B cell (primary cell): ENCODE results near the gene UNC5C. TPM values are rescaled to one million over a fixed set of nuclear protein-coding genes. Genes with fewer than 3 reads are reported as not detected.
A peak's percentile ranks its signal among the peaks of the same experiment; 100 is the strongest.

Source experiments
- ATAC-seq: fragments of 200-7000 bp; cut with Tn5 transposase; one replicate; pipeline ENCODE4 v1.10.0; 2021; ENCODE audit warnings: low read depth, mild to moderate bottlenecking, moderate number of reproducible peaks, moderate library complexity
- CTCF ChIA-PET: fragments of 350-600 bp; sonication (Branson Sonifier 250); formaldehyde crosslinking; loops from one replicate; lab custom pipeline; 2021; ENCODE audit warnings: antibody characterized with exemption, inconsistent platforms; lab: Charles Lee
- POLR2A ChIA-PET: fragments of 350-600 bp; sonication (Branson Sonifier 250); formaldehyde crosslinking; loops from one replicate; lab custom pipeline; 2021; ENCODE audit warnings: antibody characterized with exemption; lab: Charles Lee
- DNase-seq: peaks from one replicate; pipeline ENCODE4 v3.0.0; 2013
- H2AFZ ChIP-seq: 2 replicates; pipeline ENCODE4 v1.6.1; 2012; ENCODE audit warnings: mild to moderate bottlenecking, low read depth, low read length; ENCODE audit not compliant: insufficient read depth, poor library complexity, severe bottlenecking
- H3K27ac ChIP-seq, 2 donors: 1 replicate in 1 of 2; 2 replicates in 1 of 2; pipeline ENCODE4 v1.5.1; 2012 to 2013; ENCODE audit warnings: low read length in 2 of 2, mild to moderate bottlenecking in 2 of 2, moderate library complexity in 1 of 2
- H3K27me3 ChIP-seq, 4 experiments: fragments of 200-600 bp in 1 of 4; sonication (generic) in 1 of 4; replicated peaks in 1 of 4; 1 replicate in 2 of 4; 2 replicates in 2 of 4; pipeline versions ENCODE4 v1.6.1 to v1.7.0; 2013 to 2016; ENCODE audit warnings: low read length in 3 of 4, mild to moderate bottlenecking in 2 of 4, mixed read lengths in 1 of 4, moderate library complexity in 1 of 4; ENCODE audit not compliant: insufficient read depth in 4 of 4, control insufficient read depth in 3 of 4; ENCODE audit errors: control extremely low read depth in 1 of 4
- H3K36me3 ChIP-seq, 2 experiments: replicated peaks in 1 of 2; 1 replicate in 1 of 2; 2 replicates in 1 of 2; pipeline versions ENCODE4 v1.6.1 to v1.7.1; 2013; ENCODE audit warnings: low read length in 1 of 2; ENCODE audit not compliant: insufficient read depth in 2 of 2, control insufficient read depth in 1 of 2; ENCODE audit errors: control extremely low read depth in 1 of 2, extremely low read depth in 1 of 2
- H3K4me1 ChIP-seq, 2 donors: fragments of 200-600 bp in 1 of 2; sonication (generic) in 1 of 2; 1 replicate in 1 of 2; 2 replicates in 1 of 2; pipeline versions ENCODE4 v1.5.1 to v1.6.1; 2013 to 2017; ENCODE audit warnings: low read length in 2 of 2; ENCODE audit not compliant: control insufficient read depth in 2 of 2, insufficient read depth in 2 of 2
- H3K4me2 ChIP-seq: replicated peaks from 2 replicates; pipeline ENCODE3; 2012; ENCODE audit warnings: mild to moderate bottlenecking, low read depth, low read length; ENCODE audit not compliant: poor library complexity, severe bottlenecking
- H3K4me3 ChIP-seq, 5 experiments: fragments of 200-600 bp in 1 of 5; sonication (generic) in 1 of 5; 1 replicate in 3 of 5; 2 replicates in 2 of 5; pipeline versions ENCODE4 v1.5.1 to v1.7.0; 2011 to 2016; ENCODE audit warnings: low read length in 4 of 5, mild to moderate bottlenecking in 4 of 5, low read depth in 2 of 5, control low read depth in 1 of 5, moderate library complexity in 1 of 5; ENCODE audit not compliant: insufficient read depth in 1 of 5; ENCODE audit errors: control extremely low read depth in 1 of 5, extremely low read depth in 1 of 5
- H3K79me2 ChIP-seq: fragments of 200-600 bp; sonication (generic); one replicate; pipeline ENCODE4 v1.6.0; 2016; ENCODE audit warnings: low read length; ENCODE audit not compliant: control insufficient read depth, insufficient read depth
- H3K9ac ChIP-seq: fragments of 200-600 bp; sonication (generic); 2 replicates; pipeline ENCODE4 v1.6.1; 2017; ENCODE audit warnings: mild to moderate bottlenecking, low read length, moderate library complexity
- H3K9me3 ChIP-seq, 3 donors: one replicate each; pipeline versions ENCODE4 v1.6.1 to v1.7.1; 2013; ENCODE audit warnings: low read length in 2 of 3; ENCODE audit not compliant: control insufficient read depth in 2 of 3, insufficient read depth in 1 of 3; ENCODE audit errors: control extremely low read depth in 1 of 3
- H4K20me1 ChIP-seq: 2 replicates; pipeline ENCODE4 v1.6.0; 2012; ENCODE audit warnings: mild to moderate bottlenecking, low read length; ENCODE audit not compliant: insufficient read depth, control insufficient read depth, poor library complexity, severe bottlenecking
- H3K27ac Mint-ChIP-seq: one replicate; pipeline ENCODE4 v1.8.0; 2021; ENCODE audit warnings: mixed read lengths
- H3K27me3 Mint-ChIP-seq: one replicate; pipeline ENCODE4 v1.8.0; 2021; ENCODE audit warnings: mixed read lengths
- H3K4me1 Mint-ChIP-seq: one replicate; pipeline ENCODE4 v1.8.0; 2021; ENCODE audit warnings: mixed read lengths
- H3K4me3 Mint-ChIP-seq: one replicate; pipeline ENCODE4 v1.8.0; 2021; ENCODE audit warnings: mixed read lengths
- H3K9me3 Mint-ChIP-seq: one replicate; pipeline ENCODE4 v1.8.0; 2022; ENCODE audit warnings: mixed read lengths; ENCODE audit not compliant: insufficient read depth
- EZH2 ChIP-seq: IDR thresholded peaks from 2 replicates; pipeline ENCODE4 v1.6.1; 2012; ENCODE audit warnings: borderline replicate concordance, low read depth, mild to moderate bottlenecking, moderate library complexity, low read length; ENCODE audit not compliant: insufficient read depth, poor library complexity, severe bottlenecking
- WGBS: methylation state at CpG from one replicate; pipeline ENCODE4 v1.1.5; 2013; ENCODE audit warnings: missing lambda C conversion rate; ENCODE audit not compliant: insufficient coverage; 5-methylcytosine and 5-hydroxymethylcytosine counted together
- intact Hi-C: fragments of 100-400 bp; cut with micrococcal nuclease; formaldehyde crosslinking; loops from one replicate; pipeline ENCODE4 v1.10.0; 2022
- polyA minus RNA-seq: library from RNA; depleted of rRNA, polyadenylated mRNA; stranded (reverse); fragments of >200 nt; gene quantifications from 2 replicates; pipeline ENCODE4 v1.2.3, GENCODE V29; 2012
- polyA plus RNA-seq: library from polyadenylated mRNA; depleted of rRNA; stranded (reverse); fragments of >200 nt; gene quantifications from 2 replicates; pipeline ENCODE4 v1.2.3, GENCODE V29; 2012
- total RNA-seq, 2 donors: library from RNA; stranded (reverse); fragments of 120-200 nt in 1 of 2; gene quantifications; 1 replicate in 1 of 2; 2 replicates in 1 of 2; pipeline versions ENCODE4 v1.2.3 to v1.2.4, GENCODE V29; 2013 to 2022
- TF ChIP-seq, protein P1 (sequence below): fragments of 200-600 bp; IDR thresholded peaks from one replicate; pipeline ENCODE4 v1.8.0; 2022; ENCODE audit warnings: antibody characterized with exemption, mild to moderate bottlenecking

UNC5C gene
- total RNA-seq (not detected in 2 replicates), polyA plus RNA-seq (not detected in 2 replicates), polyA minus RNA-seq (not detected in 2 replicates)
- 0.02 TPM for total RNA-seq (2013)

DNA sequence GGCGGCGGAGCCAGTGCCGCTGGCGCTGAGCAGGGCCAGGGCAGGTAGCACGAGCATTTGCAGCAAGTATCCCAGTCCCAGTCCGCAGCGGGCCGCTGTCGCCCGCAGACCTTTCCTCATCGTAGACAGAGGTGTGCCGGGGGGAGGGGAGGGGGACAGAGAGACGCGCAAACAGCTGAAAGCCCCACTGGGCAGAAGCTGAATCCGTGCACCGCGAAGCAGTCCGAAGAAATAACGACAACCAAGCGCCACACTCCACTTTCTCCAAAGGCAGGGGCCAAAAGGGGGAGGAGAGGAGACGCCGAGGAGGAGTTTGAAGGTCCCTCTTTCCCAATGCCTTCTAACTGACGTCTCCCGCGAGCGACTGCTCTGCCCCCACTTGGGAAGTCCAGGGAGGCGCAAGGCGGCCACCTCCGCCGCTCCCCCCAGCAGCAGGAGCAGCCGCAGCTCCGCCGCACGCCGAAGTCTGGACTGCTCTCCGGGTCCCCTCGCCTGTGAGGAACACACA is at the start of gene UNC5C:
Gene UNC5C, minus strand, starts transcription at position 236 of the 508 bp plus-strand sequence.
- no peaks in the 10 kb centered on the region for H3K36me3 ChIP-seq
- H3K4me2 ChIP-seq, result peak within 1 kb of the TSS; percentile 51
- no peak within 1 kb of the TSS for H3K27ac ChIP-seq
- H3K9ac ChIP-seq, result no peak within 1 kb of the TSS
- 3% methylated on average over 30 of the region's 37 CpGs for WGBS
- H3K27me3 ChIP-seq, result peaks cover 0 to 31% (median 11%) of the 10 kb centered on the region in 4 experiments
- H2AFZ ChIP-seq, result no peak within 1 kb of the TSS
- peaks cover 0 to 14% (median 0%) of the 10 kb centered on the region in 3 donors for H3K9me3 ChIP-seq
- H3K4me1 ChIP-seq, result peaks cover 0 to 9% of the 10 kb centered on the region in 2 donors
- H3K9me3 Mint-ChIP-seq, result no peaks in the 10 kb centered on the region
- no peaks in the 10 kb centered on the region for H3K79me2 ChIP-seq
- DNase-seq, result no peak
- intact Hi-C loops, result no loop called here
- H4K20me1 ChIP-seq, result no peaks in the 10 kb centered on the region
- H3K27me3 Mint-ChIP-seq, result peaks cover 39% of the 10 kb centered on the region
- peak within 1 kb of the TSS in 2 of 5 experiments; percentile 15 to 24 for H3K4me3 ChIP-seq
- ChIA-PET POLR2A (no interaction called here), CTCF (no interaction called here)
- no peak for TF ChIP-seq EZH2
- TF ChIP-seq, protein P1, sequence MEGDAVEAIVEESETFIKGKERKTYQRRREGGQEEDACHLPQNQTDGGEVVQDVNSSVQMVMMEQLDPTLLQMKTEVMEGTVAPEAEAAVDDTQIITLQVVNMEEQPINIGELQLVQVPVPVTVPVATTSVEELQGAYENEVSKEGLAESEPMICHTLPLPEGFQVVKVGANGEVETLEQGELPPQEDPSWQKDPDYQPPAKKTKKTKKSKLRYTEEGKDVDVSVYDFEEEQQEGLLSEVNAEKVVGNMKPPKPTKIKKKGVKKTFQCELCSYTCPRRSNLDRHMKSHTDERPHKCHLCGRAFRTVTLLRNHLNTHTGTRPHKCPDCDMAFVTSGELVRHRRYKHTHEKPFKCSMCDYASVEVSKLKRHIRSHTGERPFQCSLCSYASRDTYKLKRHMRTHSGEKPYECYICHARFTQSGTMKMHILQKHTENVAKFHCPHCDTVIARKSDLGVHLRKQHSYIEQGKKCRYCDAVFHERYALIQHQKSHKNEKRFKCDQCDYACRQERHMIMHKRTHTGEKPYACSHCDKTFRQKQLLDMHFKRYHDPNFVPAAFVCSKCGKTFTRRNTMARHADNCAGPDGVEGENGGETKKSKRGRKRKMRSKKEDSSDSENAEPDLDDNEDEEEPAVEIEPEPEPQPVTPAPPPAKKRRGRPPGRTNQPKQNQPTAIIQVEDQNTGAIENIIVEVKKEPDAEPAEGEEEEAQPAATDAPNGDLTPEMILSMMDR, result no peak
- no peak within 1 kb of the TSS for H3K27ac Mint-ChIP-seq
- ATAC-seq, result no peak
- peak within 1 kb of the TSS; percentile 49 for H3K4me3 Mint-ChIP-seq
- peaks cover 10% of the 10 kb centered on the region for H3K4me1 Mint-ChIP-seq

DNA sequence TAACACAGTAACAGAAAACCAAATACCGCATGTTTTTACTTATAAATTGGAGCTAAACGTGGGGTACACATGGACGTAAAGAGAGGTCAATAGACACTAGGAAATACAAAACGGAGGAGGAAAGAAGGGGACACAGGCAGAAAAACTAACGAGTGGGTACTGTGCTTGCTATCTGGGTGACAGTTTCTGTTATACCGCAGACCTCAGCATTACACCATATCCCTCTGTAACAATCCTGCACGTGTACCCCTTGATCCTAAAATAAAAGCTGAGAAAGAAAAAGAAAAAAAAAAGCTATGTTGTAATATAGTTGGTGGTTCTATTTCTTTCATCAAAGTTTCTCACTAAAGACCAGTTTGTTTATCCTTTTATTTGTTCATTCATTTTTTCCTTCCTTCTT is 47.9 kb upstream of the UNC5C start:
- ChIA-PET CTCF (no interaction called here), POLR2A (no interaction called here)
- Mint-ChIP-seq H3K4me3 (no peak overlapping the region), H3K27ac (no peak overlapping the region), H3K9me3 (no peaks in the 10 kb centered on the region), H3K27me3 (no peaks in the 10 kb centered on the region), H3K4me1 (no peaks in the 10 kb centered on the region)
- no peaks in the 10 kb centered on the region for H3K4me1 ChIP-seq
- H3K9me3 ChIP-seq, result no peaks in the 10 kb centered on the region
- ATAC-seq (no peak), DNase-seq (no peak)
- intact Hi-C loops, result no loop called here
- H3K27ac ChIP-seq, result no peak overlapping the region
- no peak for TF ChIP-seq EZH2
- TF ChIP-seq, protein P1, result no peak
- H3K36me3 ChIP-seq, result no peaks in the 10 kb centered on the region
- H3K4me2 ChIP-seq, result no peak overlapping the region
- H3K27me3 ChIP-seq, result no peaks in the 10 kb centered on the region
- no peaks in the 10 kb centered on the region for H4K20me1 ChIP-seq
- H3K79me2 ChIP-seq, result no peaks in the 10 kb centered on the region
- H3K9ac ChIP-seq, result no peak overlapping the region
- 95% methylated on average over 3 of the region's 7 CpGs for WGBS
- no peak overlapping the region for H2AFZ ChIP-seq
- no peak overlapping the region for H3K4me3 ChIP-seq
